SK-N-SH (cell line): ENCODE measurements around the gene RANBP2. TPM values are rescaled to one million over a fixed set of nuclear protein-coding genes. Genes with fewer than 3 reads are reported as not detected.

ENCODE experiments used
- CTCF ChIA-PET: fragments of 300-600, 350-600 bp; formaldehyde crosslinking; extraction: SDS; loops from one replicate; lab custom pipeline; 2021; lab: Yijun Ruan, JAX
- POLR2A ChIA-PET: fragments of 350-600 bp; sonication (Branson Sonifier 250); formaldehyde crosslinking; extraction: SDS; loops from one replicate; lab custom pipeline; 2020; ENCODE audit warnings: antibody characterized with exemption, inconsistent platforms; lab: Yijun Ruan, JAX
- DNase-seq: peaks from one replicate; pipeline ENCODE4 v3.0.0; 2012
- H2AFZ ChIP-seq: fragments of 200-600 bp; sonication (generic); 2 replicates; pipeline ENCODE4 v1.8.1; 2016; ENCODE audit warnings: antibody characterized with exemption, mild to moderate bottlenecking, low read depth
- H3F3A ChIP-seq: fragments of 200-600 bp; sonication (generic); replicated peaks from 2 replicates; pipeline ENCODE3; 2016; ENCODE audit warnings: antibody characterized with exemption, mild to moderate bottlenecking; ENCODE audit not compliant: insufficient read depth
- H3K27ac ChIP-seq, 2 experiments: fragments of 200-500 bp in 1 of 2; fragments of 200-600 bp in 1 of 2; sonication (Bioruptor generic) in 1 of 2; sonication (generic), shearing (Covaris generic) in 1 of 2; 2 replicates each; pipeline versions ENCODE4 v1.5.1 to v1.6.1; 2014 to 2016; ENCODE audit warnings: low read depth in 2 of 2, inconsistent platforms in 1 of 2, low read length in 1 of 2, mild to moderate bottlenecking in 1 of 2, mixed read lengths in 1 of 2
- H3K27me3 ChIP-seq: fragments of 200-600 bp; sonication (generic), shearing (Covaris generic); 2 replicates; pipeline ENCODE4 v1.6.1; 2016; ENCODE audit warnings: mixed run types; ENCODE audit not compliant: insufficient read depth
- H3K36me3 ChIP-seq, 2 experiments: fragments of 200-500 bp in 1 of 2; fragments of 200-600 bp in 1 of 2; sonication (Bioruptor generic) in 1 of 2; sonication (generic) in 1 of 2; replicated peaks in 1 of 2; 2 replicates each; pipeline versions ENCODE3 to v1.5.1; 2014 to 2016; ENCODE audit warnings: low read length in 1 of 2, mild to moderate bottlenecking in 1 of 2; ENCODE audit not compliant: insufficient read depth in 2 of 2, control insufficient read depth in 1 of 2
- H3K4me1 ChIP-seq, 2 experiments: fragments of 200-500 bp in 1 of 2; fragments of 200-600 bp in 1 of 2; sonication (Bioruptor generic) in 1 of 2; sonication (generic), shearing (Covaris generic) in 1 of 2; 2 replicates each; pipeline versions ENCODE4 v1.5.1 to v1.6.1; 2014 to 2016; ENCODE audit warnings: low read depth in 1 of 2, low read length in 1 of 2, mixed run types in 1 of 2; ENCODE audit not compliant: insufficient read depth in 2 of 2, control insufficient read depth in 1 of 2
- H3K4me2 ChIP-seq: fragments of 200-600 bp; sonication (generic), shearing (Covaris generic); 2 replicates; pipeline ENCODE4 v1.6.1; 2017; ENCODE audit warnings: mixed run types
- H3K4me3 ChIP-seq, 2 experiments: fragments of 200-500 bp in 1 of 2; fragments of 200-600 bp in 1 of 2; sonication (Bioruptor generic) in 1 of 2; sonication (generic), shearing (Covaris generic) in 1 of 2; 2 replicates each; pipeline versions ENCODE4 v1.5.1 to v1.8.1; 2014 to 2016; ENCODE audit warnings: low read depth in 2 of 2, inconsistent platforms in 1 of 2, low read length in 1 of 2, mild to moderate bottlenecking in 1 of 2, mixed read lengths in 1 of 2, moderate library complexity in 1 of 2
- H3K79me2 ChIP-seq: fragments of 200-600 bp; sonication (generic); 2 replicates; pipeline ENCODE4 v1.8.1; 2017; ENCODE audit warnings: mild to moderate bottlenecking; ENCODE audit not compliant: insufficient read depth
- H3K9ac ChIP-seq: fragments of 200-600 bp; sonication (generic); 2 replicates; pipeline ENCODE4 v1.6.1; 2017; ENCODE audit warnings: mixed run types
- H3K9me2 ChIP-seq: fragments of 200-600 bp; sonication (generic); 2 replicates; pipeline ENCODE4 v1.6.1; 2017; ENCODE audit warnings: mixed run types
- H3K9me3 ChIP-seq: fragments of 200-600 bp; sonication (generic); 2 replicates; pipeline ENCODE4 v1.6.1; 2017; ENCODE audit warnings: mixed run types, mild to moderate bottlenecking, moderate library complexity
- H4K20me1 ChIP-seq: fragments of 200-600 bp; sonication (generic); 2 replicates; pipeline ENCODE4 v1.6.1; 2017; ENCODE audit warnings: mild to moderate bottlenecking, mixed run types; ENCODE audit not compliant: insufficient read depth
- CTCF ChIP-seq: fragments of 200-600 bp; sonication (generic); IDR thresholded peaks from 2 replicates; pipeline ENCODE4 v1.6.1; 2017; ENCODE audit warnings: antibody characterized with exemption, mild to moderate bottlenecking, moderate library complexity
- ELF1 ChIP-seq: IDR thresholded peaks from 2 replicates; pipeline ENCODE4 v1.4.0; 2012
- EP300 ChIP-seq, 2 experiments: IDR thresholded peaks; 2 replicates each; pipeline versions ENCODE4 v1.4.0 to v1.6.1; 2012; ENCODE audit warnings: borderline replicate concordance in 1 of 2, low read depth in 1 of 2, low read length in 1 of 2
- EZH2phosphoT487 ChIP-seq: fragments of 200-600 bp; sonication (generic); IDR thresholded peaks from 2 replicates; pipeline ENCODE4 v1.6.1; 2017; ENCODE audit warnings: low read depth, mixed run types, mild to moderate bottlenecking, antibody characterized with exemption, moderate library complexity, borderline replicate concordance
- FOSL2 ChIP-seq: IDR thresholded peaks from 2 replicates; pipeline ENCODE4 v1.4.0; 2012; ENCODE audit warnings: low read depth, mild to moderate bottlenecking, moderate library complexity, borderline replicate concordance
- FOXJ3 ChIP-seq: sonication (generic); formaldehyde crosslinking; IDR thresholded peaks from 2 replicates; pipeline ENCODE4 v1.5.1; 2020; ENCODE audit warnings: mild to moderate bottlenecking, missing genetic modification reagents
- GABPA ChIP-seq: IDR thresholded peaks from 2 replicates; pipeline ENCODE4 v1.4.0; 2012; ENCODE audit warnings: low read depth, mild to moderate bottlenecking
- MAX ChIP-seq: IDR thresholded peaks from 2 replicates; pipeline ENCODE4 v1.4.0; 2012; ENCODE audit warnings: low read depth
- MEF2A ChIP-seq: IDR thresholded peaks from 2 replicates; pipeline ENCODE4 v1.4.0; 2012; ENCODE audit warnings: low read depth, borderline replicate concordance
- NFIC ChIP-seq: IDR thresholded peaks from 2 replicates; pipeline ENCODE4 v1.4.0; 2012; ENCODE audit warnings: borderline replicate concordance
- NRF1 ChIP-seq: IDR thresholded peaks from 2 replicates; pipeline ENCODE4 v1.6.1; 2012; ENCODE audit warnings: low read depth, mild to moderate bottlenecking, low read length
- PBX3 ChIP-seq: IDR thresholded peaks from 2 replicates; pipeline ENCODE4; 2012
- RXRA ChIP-seq: IDR thresholded peaks from 2 replicates; pipeline ENCODE4 v1.4.0; 2012; ENCODE audit warnings: low read depth, mild to moderate bottlenecking, borderline replicate concordance
- SIN3A ChIP-seq: IDR thresholded peaks from 2 replicates; pipeline ENCODE4 v1.6.1; 2012; ENCODE audit warnings: low read depth, mild to moderate bottlenecking, low read length, moderate library complexity, borderline replicate concordance
- TAF1 ChIP-seq: IDR thresholded peaks from 2 replicates; pipeline ENCODE4 v1.6.1; 2012; ENCODE audit warnings: low read depth, mild to moderate bottlenecking, low read length, moderate library complexity, borderline replicate concordance
- WGBS: methylation state at CpG from one replicate; pipeline ENCODE4 v1.1.6; 2017; ENCODE audit warnings: low lambda C conversion rate; 5-methylcytosine and 5-hydroxymethylcytosine counted together
- polyA plus RNA-seq, 3 experiments: library from polyadenylated mRNA; depleted of rRNA; stranded (reverse); fragments of >200 nt; gene quantifications; 2 replicates each; pipeline ENCODE4 v1.2.3, GENCODE V29; 2012

RANBP2 gene
- polyA plus RNA-seq, 1 of the 3 experiments (the other 2 are of a cell fraction) = 3.6 TPM

- DNase-seq = no peak
- POLR2A ChIA-PET = no interaction called here
- H3K27ac ChIP-seq = no peak overlapping the region
- no peaks in the 10 kb centered on the region for H3K9me2 ChIP-seq
- no peaks in the 10 kb centered on the region for H4K20me1 ChIP-seq
- CTCF ChIA-PET = interaction anchor here (1.1 kb wide), 1 partner anchor 28 kb away, joined by 3 read pairs; no protein-coding TSS in a partner anchor
- WGBS = 98% methylated on average over 1 of the region's 1 CpG
- H3K4me3 ChIP-seq = no peak overlapping the region
- no peaks in the 10 kb centered on the region for H3K9me3 ChIP-seq
- H3K36me3 ChIP-seq = peaks cover 17 to 44% of the 10 kb centered on the region in 2 experiments
- no peak overlapping the region for H3K4me2 ChIP-seq
- no peaks in the 10 kb centered on the region for H3F3A ChIP-seq
- H2AFZ ChIP-seq = no peak overlapping the region
- peaks cover 0 to 14% of the 10 kb centered on the region in 2 experiments; a peak in 2 of 4 replicates for H3K4me1 ChIP-seq
- H3K9ac ChIP-seq = no peak overlapping the region
- peaks cover 23% of the 10 kb centered on the region for H3K79me2 ChIP-seq
- H3K27me3 ChIP-seq = no peaks in the 10 kb centered on the region
- TF ChIP-seq MAX (no peak), EZH2phosphoT487 (no peak), FOSL2 (no peak)
Measured at GRCh38 chr2:108805032-108805431, 85.8 kb downstream of the RANBP2 start.

GRCh38 chr2:108805782-108806181 lies 86.5 kb downstream of the RANBP2 start:
- no peaks in the 10 kb centered on the region for H3K27me3 ChIP-seq
- peak overlapping the region in 1 of 2 experiments; percentile 85; a peak in 2 of 4 replicates for H3K27ac ChIP-seq
- no peaks in the 10 kb centered on the region for H4K20me1 ChIP-seq
- no peak overlapping the region for H3K4me2 ChIP-seq
- H3K36me3 ChIP-seq = peaks cover 17 to 43% of the 10 kb centered on the region in 2 experiments
- H3F3A ChIP-seq = no peaks in the 10 kb centered on the region
- no peaks in the 10 kb centered on the region for H3K9me2 ChIP-seq
- ChIA-PET POLR2A (no interaction called here), CTCF (no interaction called here)
- 68% methylated on average over 1 of the region's 1 CpG for WGBS
- peaks cover 0 to 14% of the 10 kb centered on the region in 2 experiments; a peak in 2 of 4 replicates for H3K4me1 ChIP-seq
- DNase-seq = no peak
- H2AFZ ChIP-seq = no peak overlapping the region
- H3K79me2 ChIP-seq = peaks cover 28% of the 10 kb centered on the region
- H3K9ac ChIP-seq = no peak overlapping the region
- no peaks in the 10 kb centered on the region for H3K9me3 ChIP-seq
- TF ChIP-seq FOXJ3 (CRISPR knock-in tag) = no peak
- TF ChIP-seq NFIC = no peak
- TF ChIP-seq SIN3A = no peak
- TF ChIP-seq EP300 (IDR thresholded peaks at IDR 0.05; ENCODE audit: borderline replicate concordance in 1 of 2, low read depth in 1 of 2, low read length in 1 of 2) = no peak
- no peak for TF ChIP-seq MEF2A
- TF ChIP-seq MAX = no peak
- no peak for TF ChIP-seq ELF1
- no peak for TF ChIP-seq PBX3
- no peak for TF ChIP-seq RXRA
- no peak for TF ChIP-seq NRF1
- no peak for TF ChIP-seq CTCF
- TF ChIP-seq TAF1 = no peak
- TF ChIP-seq FOSL2 = no peak
- TF ChIP-seq GABPA = no peak
- TF ChIP-seq, all 33 proteins: peak for 0
- H3K4me3 ChIP-seq = no peak overlapping the region
